ENCODE data around the gene SELENOM.

The SELENOM gene

GRCh38 chr22:31107178-31107893 lies at the start of gene SELENOM:
TSS of gene SELENOM (minus strand) at chr22:31107568. CDS start at chr22:31107505, 63 bp downstream.
- no peaks in the 10 kb centered on the region for H3K79me2 ChIP-seq (ENCODE audit: control insufficient read depth, low read length)
- TF ChIP-seq CTCF (IDR thresholded peaks at IDR 0.05; ENCODE audit: low read depth, low read length, poor library complexity, severe bottlenecking) (peak; percentile 69), EZH2phosphoT487 (IDR thresholded peaks at IDR 0.05; ENCODE audit: borderline replicate concordance, low read length) (no peak)

GRCh38 chr22:31155422-31155821 lies 48.1 kb upstream of the SELENOM start:
- Histone ChIP-seq H3K9me2 (replicated peaks; ENCODE audit: control insufficient read depth, low read length) (no peaks in the 10 kb centered on the region), H3K4me1 (ENCODE audit: control insufficient read depth, low read length) (peaks cover 5% of the 10 kb centered on the region), H3K4me3 (ENCODE audit: low read length) (no peak overlapping the region), H3K36me3 (ENCODE audit: control insufficient read depth, low read length) (no peaks in the 10 kb centered on the region), H3K4me2 (ENCODE audit: low read length) (no peak overlapping the region), H3K27me3 (ENCODE audit: control insufficient read depth, low read length) (peaks cover 2% of the 10 kb centered on the region; the same call in 1 of the 2 replicates), H4K20me1 (ENCODE audit: control insufficient read depth, insufficient read depth, low read depth, low read length) (no peaks in the 10 kb centered on the region), H3K9me3 (ENCODE audit: control insufficient read depth, insufficient read depth, low read length) (no peaks in the 10 kb centered on the region), H3K27ac (ENCODE audit: low read depth, low read length) (no peak overlapping the region), H3K79me2 (ENCODE audit: control insufficient read depth, low read length) (peaks cover 3% of the 10 kb centered on the region), H3F3A (ENCODE audit: control insufficient read depth, insufficient read depth) (no peaks in the 10 kb centered on the region)
- no peak for TF ChIP-seq CTCF (IDR thresholded peaks at IDR 0.05; ENCODE audit: low read depth, low read length, poor library complexity, severe bottlenecking)
- TF ChIP-seq EZH2phosphoT487 (IDR thresholded peaks at IDR 0.05; ENCODE audit: borderline replicate concordance, low read length) = no peak

More at GRCh38 chr22:31107178-31107893, at the start of gene SELENOM:
- H3K4me2 ChIP-seq (ENCODE audit: low read length) = peak within 1 kb of the TSS; percentile 83
- H3K27ac ChIP-seq (ENCODE audit: low read depth, low read length) = no peak within 1 kb of the TSS
- no peaks in the 10 kb centered on the region for H4K20me1 ChIP-seq (ENCODE audit: control insufficient read depth, insufficient read depth, low read depth, low read length)
- H3K27me3 ChIP-seq (ENCODE audit: control insufficient read depth, low read length) = 0 out of 2 replicates have a peak, but pooled peaks cover 5% of the 10 kb centered on the region
- H3K4me3 ChIP-seq (ENCODE audit: low read length) = peak within 1 kb of the TSS; percentile 69
- no peaks in the 10 kb centered on the region for H3K9me3 ChIP-seq (ENCODE audit: control insufficient read depth, insufficient read depth, low read length)
- no peaks in the 10 kb centered on the region for H3F3A ChIP-seq (ENCODE audit: control insufficient read depth, insufficient read depth)
- peaks cover 11% of the 10 kb centered on the region for H3K4me1 ChIP-seq (ENCODE audit: control insufficient read depth, low read length)
- no peaks in the 10 kb centered on the region for H3K9me2 ChIP-seq (replicated peaks; ENCODE audit: control insufficient read depth, low read length)
- no peaks in the 10 kb centered on the region for H3K36me3 ChIP-seq (ENCODE audit: control insufficient read depth, low read length)

DNA sequence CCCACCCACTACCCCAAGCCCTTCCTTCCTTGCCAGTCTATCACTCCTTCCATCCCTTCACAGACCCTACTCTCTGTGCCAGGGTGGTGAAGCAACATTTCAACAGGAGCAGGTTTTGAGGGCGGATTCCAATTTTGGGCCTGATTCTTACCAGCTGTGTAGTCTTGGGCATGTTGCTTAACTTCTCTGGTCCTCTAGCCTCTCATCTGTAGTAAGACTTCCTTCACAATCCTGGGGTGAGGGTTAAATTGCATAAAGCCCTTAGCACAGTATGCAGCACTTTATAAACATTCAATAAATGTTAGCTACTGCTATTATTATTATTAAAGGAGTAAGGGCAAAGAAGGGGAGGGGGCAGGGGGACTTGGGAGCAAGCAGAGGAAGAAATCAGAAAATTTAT lies 47.6 kb upstream of the SELENOM start:
- H3K79me2 ChIP-seq (ENCODE audit: control insufficient read depth, low read length) = no peaks in the 10 kb centered on the region
- H3F3A ChIP-seq (ENCODE audit: control insufficient read depth, insufficient read depth) = no peaks in the 10 kb centered on the region
- H3K4me2 ChIP-seq (ENCODE audit: low read length) = no peak overlapping the region
- TF ChIP-seq CTCF (IDR thresholded peaks at IDR 0.05; ENCODE audit: low read depth, low read length, poor library complexity, severe bottlenecking) = no peak
- no peak for TF ChIP-seq EZH2phosphoT487 (IDR thresholded peaks at IDR 0.05; ENCODE audit: borderline replicate concordance, low read length)
- H3K4me3 ChIP-seq (ENCODE audit: low read length) = no peak overlapping the region
- H3K9me2 ChIP-seq (replicated peaks; ENCODE audit: control insufficient read depth, low read length) = no peaks in the 10 kb centered on the region
- H4K20me1 ChIP-seq (ENCODE audit: control insufficient read depth, insufficient read depth, low read depth, low read length) = no peaks in the 10 kb centered on the region
- no peak overlapping the region for H3K27ac ChIP-seq (ENCODE audit: low read depth, low read length)
- peaks cover 2% of the 10 kb centered on the region; the same call in 1 of the 2 replicates for H3K27me3 ChIP-seq (ENCODE audit: control insufficient read depth, low read length)
- no peaks in the 10 kb centered on the region for H3K36me3 ChIP-seq (ENCODE audit: control insufficient read depth, low read length)
- H3K4me1 ChIP-seq (ENCODE audit: control insufficient read depth, low read length) = peaks cover 5% of the 10 kb centered on the region
- H3K9me3 ChIP-seq (ENCODE audit: control insufficient read depth, insufficient read depth, low read length) = no peaks in the 10 kb centered on the region

Measured in DOHH2 (cell line).